Smooth muscle cell (in vitro differentiated cells): ENCODE measurements around the gene C9orf78. TPM values are rescaled to one million over a fixed set of nuclear protein-coding genes. Genes with fewer than 3 reads are reported as not detected.

Experiments
- DNase-seq: peaks from one replicate; lab custom pipeline; 2025; ENCODE audit not compliant: unreplicated experiment; lab: John Stamatoyannopoulos, UW
- H2AFZ ChIP-seq: fragments of 200-600 bp; sonication (generic); 2 replicates; pipeline ENCODE4 v1.6.0; 2016; ENCODE audit warnings: antibody characterized with exemption, low read depth, mild to moderate bottlenecking
- H3F3A ChIP-seq: fragments of 200-600 bp; sonication (generic); 2 replicates; pipeline ENCODE4 v1.6.0; 2017; ENCODE audit warnings: antibody characterized with exemption, low read depth
- H3K27ac ChIP-seq: fragments of 200-600 bp; sonication (generic); 2 replicates; pipeline ENCODE4 v1.5.1; 2016; ENCODE audit warnings: low read depth, mild to moderate bottlenecking
- H3K27me3 ChIP-seq: fragments of 200-600 bp; sonication (generic); 2 replicates; pipeline ENCODE4 v1.6.1; 2016; ENCODE audit warnings: low read depth, mild to moderate bottlenecking
- H3K36me3 ChIP-seq: fragments of 200-600 bp; sonication (generic); 2 replicates; pipeline ENCODE4 v1.5.1; 2016; ENCODE audit warnings: low read depth
- H3K4me1 ChIP-seq: fragments of 200-600 bp; sonication (generic); 2 replicates; pipeline ENCODE4 v1.5.1; 2016; ENCODE audit warnings: low read depth
- H3K4me2 ChIP-seq: fragments of 200-600 bp; sonication (generic); 2 replicates; pipeline ENCODE4 v1.6.0; 2016; ENCODE audit warnings: mild to moderate bottlenecking
- H3K4me3 ChIP-seq: fragments of 200-600 bp; sonication (generic); 2 replicates; pipeline ENCODE4 v1.5.1; 2016; ENCODE audit warnings: mild to moderate bottlenecking
- H3K79me2 ChIP-seq: fragments of 200-600 bp; sonication (generic); 2 replicates; pipeline ENCODE4 v1.6.0; 2016; ENCODE audit warnings: low read depth, mild to moderate bottlenecking
- H3K9ac ChIP-seq: fragments of 200-600 bp; sonication (generic); 2 replicates; pipeline ENCODE4 v1.6.0; 2016; ENCODE audit warnings: low read depth
- H3K9me3 ChIP-seq: fragments of 200-600 bp; sonication (generic); replicated peaks from 2 replicates; pipeline ENCODE4 v1.5.1; 2016; ENCODE audit warnings: low read depth
- H4K20me1 ChIP-seq: fragments of 200-600 bp; sonication (generic); 2 replicates; pipeline ENCODE4 v1.6.0; 2016; ENCODE audit warnings: low read depth
- WGBS: methylation state at CpG from one replicate; pipeline ENCODE4 v1.1.7; 2016; ENCODE audit warnings: low lambda C conversion rate; 5-methylcytosine and 5-hydroxymethylcytosine counted together
- polyA plus RNA-seq: library from polyadenylated mRNA; unstranded; fragments of >200 nt; fragmentation: Nextera tagmentation; extraction: Ambion mirVana; gene quantifications from 2 replicates; pipeline ENCODE4 v1.2.1, GENCODE V29; 2016
- total RNA-seq: library from RNA; depleted of rRNA; stranded (reverse); fragments of >200 nt; gene quantifications from 2 replicates; pipeline ENCODE4 v1.2.3, GENCODE V29; 2014
- TF ChIP-seq, protein P1 (sequence below): fragments of 200-600 bp; sonication (generic); IDR thresholded peaks from 2 replicates; pipeline ENCODE4 v1.5.1; 2017; ENCODE audit warnings: borderline replicate concordance, mild to moderate bottlenecking, antibody characterized with exemption; ENCODE audit not compliant: insufficient read depth, poor library complexity, severe bottlenecking

C9orf78 gene
- total and polyA plus RNA-seq, 2 experiments from 2014 or later, result 38.0 to 53.8 TPM

DNA sequence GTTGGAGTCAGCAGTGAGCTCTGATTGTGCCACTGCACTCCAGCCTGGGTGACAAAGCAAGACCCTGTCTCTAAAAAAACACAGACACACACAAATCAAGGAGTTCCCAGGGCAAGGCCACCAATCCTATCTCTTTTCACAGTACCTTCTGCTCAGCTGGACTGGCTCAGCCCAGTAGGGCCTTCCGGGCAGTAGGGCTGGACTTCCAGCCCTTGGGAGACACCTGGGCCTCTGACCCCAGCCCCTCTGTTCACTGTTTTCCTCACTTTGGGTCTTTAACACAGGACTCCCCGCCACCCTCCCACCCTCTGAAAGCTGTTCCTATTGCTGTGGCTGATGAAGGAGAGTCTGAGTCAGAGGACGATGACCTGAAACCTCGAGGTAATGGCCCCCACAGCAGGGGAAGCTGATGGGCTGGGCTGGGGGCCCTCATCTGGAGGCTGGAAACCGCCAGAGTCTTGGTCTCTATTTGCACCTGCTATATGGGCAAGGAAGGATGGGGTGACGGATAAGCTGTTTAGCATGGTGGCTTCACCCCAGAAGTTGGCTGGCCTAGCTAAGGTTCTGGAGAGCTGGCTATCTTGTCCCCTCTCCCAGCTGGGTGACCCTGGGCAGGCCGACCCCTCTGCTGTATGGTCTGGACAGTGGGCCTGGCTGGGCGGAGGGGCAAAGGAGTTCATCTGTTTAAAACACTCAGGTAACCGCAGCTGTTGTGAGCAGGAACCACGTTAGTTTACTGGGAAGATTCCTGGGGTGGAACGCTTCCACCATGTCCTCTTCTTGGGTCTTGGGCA, 25.8 kb upstream of the C9orf78 start:
- WGBS, result 78% methylated on average over 11 of the region's 11 CpGs
- Histone ChIP-seq H4K20me1 (no peaks in the 10 kb centered on the region), H2AFZ (no peak overlapping the region), H3K27me3 (no peaks in the 10 kb centered on the region), H3K9me3 (no peaks in the 10 kb centered on the region), H3K9ac (no peak overlapping the region), H3K36me3 (no peaks in the 10 kb centered on the region), H3K27ac (no peak overlapping the region), H3K4me1 (no peaks in the 10 kb centered on the region), H3K4me3 (no peak overlapping the region), H3F3A (no peaks in the 10 kb centered on the region), H3K4me2 (no peak overlapping the region), H3K79me2 (no peaks in the 10 kb centered on the region)
- TF ChIP-seq, protein P1, sequence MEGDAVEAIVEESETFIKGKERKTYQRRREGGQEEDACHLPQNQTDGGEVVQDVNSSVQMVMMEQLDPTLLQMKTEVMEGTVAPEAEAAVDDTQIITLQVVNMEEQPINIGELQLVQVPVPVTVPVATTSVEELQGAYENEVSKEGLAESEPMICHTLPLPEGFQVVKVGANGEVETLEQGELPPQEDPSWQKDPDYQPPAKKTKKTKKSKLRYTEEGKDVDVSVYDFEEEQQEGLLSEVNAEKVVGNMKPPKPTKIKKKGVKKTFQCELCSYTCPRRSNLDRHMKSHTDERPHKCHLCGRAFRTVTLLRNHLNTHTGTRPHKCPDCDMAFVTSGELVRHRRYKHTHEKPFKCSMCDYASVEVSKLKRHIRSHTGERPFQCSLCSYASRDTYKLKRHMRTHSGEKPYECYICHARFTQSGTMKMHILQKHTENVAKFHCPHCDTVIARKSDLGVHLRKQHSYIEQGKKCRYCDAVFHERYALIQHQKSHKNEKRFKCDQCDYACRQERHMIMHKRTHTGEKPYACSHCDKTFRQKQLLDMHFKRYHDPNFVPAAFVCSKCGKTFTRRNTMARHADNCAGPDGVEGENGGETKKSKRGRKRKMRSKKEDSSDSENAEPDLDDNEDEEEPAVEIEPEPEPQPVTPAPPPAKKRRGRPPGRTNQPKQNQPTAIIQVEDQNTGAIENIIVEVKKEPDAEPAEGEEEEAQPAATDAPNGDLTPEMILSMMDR, result no peak
- no peak for DNase-seq

DNA sequence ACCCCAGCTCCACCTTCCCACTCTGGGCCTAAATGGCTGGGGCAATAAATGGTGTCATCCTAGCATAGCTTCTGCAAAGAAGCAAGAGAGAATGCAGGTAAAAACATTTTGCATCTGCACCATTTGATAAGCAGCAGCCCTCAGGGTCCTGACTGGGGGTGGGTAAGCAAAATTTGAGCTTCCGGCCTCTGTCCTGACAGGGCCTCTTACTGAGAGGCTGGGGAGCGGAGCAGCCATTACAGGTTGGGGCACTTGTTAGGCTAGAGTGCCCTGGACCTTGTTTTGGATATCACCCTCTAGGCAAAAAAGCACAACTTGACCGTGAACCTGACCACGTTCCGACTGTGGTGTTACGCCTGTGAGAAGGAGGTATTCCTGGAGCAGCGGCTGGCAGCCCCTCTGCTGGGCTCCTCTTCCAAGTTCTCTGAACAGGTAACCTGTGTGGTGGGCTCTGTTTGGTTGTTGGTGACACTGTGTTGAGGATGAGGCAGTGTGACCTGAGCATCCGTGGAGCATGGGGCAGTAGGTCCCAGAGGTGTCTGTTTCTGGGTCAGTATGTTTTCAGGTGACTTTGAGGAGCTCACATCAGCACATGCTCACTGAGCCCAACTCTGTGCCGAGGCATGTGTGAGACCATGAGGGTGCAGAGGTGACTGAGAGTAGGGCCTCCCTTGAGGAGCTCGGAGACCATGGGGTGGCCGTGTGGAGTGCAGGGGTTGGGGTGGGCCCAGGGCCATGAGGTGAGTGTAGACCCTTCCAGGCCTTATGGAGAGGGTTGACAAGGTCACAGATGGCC, 23.3 kb upstream of the C9orf78 start:
- Histone ChIP-seq H3K4me1 (no peaks in the 10 kb centered on the region), H3F3A (no peaks in the 10 kb centered on the region), H2AFZ (no peak overlapping the region), H3K36me3 (no peaks in the 10 kb centered on the region), H3K27me3 (no peaks in the 10 kb centered on the region), H3K4me3 (no peak overlapping the region), H4K20me1 (no peaks in the 10 kb centered on the region), H3K4me2 (no peak overlapping the region), H3K79me2 (no peaks in the 10 kb centered on the region), H3K9ac (no peak overlapping the region), H3K9me3 (no peaks in the 10 kb centered on the region), H3K27ac (no peak overlapping the region)
- TF ChIP-seq, protein P1, result no peak
- WGBS, result 90% methylated on average over 11 of the region's 11 CpGs
- DNase-seq, result no peak

DNA sequence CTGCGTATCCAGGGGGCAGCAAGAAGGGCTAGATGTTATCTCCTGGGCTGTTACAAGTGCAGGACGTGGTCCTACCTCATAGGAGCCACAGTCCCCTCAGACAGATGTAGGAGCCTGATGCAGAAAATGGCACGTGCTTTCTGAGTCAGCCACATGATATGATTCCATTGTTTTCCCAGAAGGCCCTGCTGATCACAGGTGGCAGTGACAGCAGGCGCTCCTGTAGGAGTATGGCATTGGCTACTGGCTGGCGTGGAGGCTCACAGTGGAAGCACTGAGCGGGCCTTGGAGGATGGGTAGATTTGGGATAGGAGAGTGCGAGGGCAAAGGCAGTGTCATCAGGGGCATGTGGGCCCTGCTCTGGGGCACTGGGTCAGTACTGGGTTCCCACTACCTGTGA, 22.1 kb upstream of the C9orf78 start:
- H3K4me2 ChIP-seq, result no peak overlapping the region
- no peaks in the 10 kb centered on the region for H3K27me3 ChIP-seq
- no peaks in the 10 kb centered on the region for H3K9me3 ChIP-seq
- H3K36me3 ChIP-seq, result no peaks in the 10 kb centered on the region
- no peak overlapping the region for H3K9ac ChIP-seq
- H3K27ac ChIP-seq, result no peak overlapping the region
- no peak for DNase-seq
- no peaks in the 10 kb centered on the region for H3K79me2 ChIP-seq
- H4K20me1 ChIP-seq, result no peaks in the 10 kb centered on the region
- no peak overlapping the region for H2AFZ ChIP-seq
- H3K4me1 ChIP-seq, result no peaks in the 10 kb centered on the region
- TF ChIP-seq, protein P1, result no peak
- no peak overlapping the region for H3K4me3 ChIP-seq
- H3F3A ChIP-seq, result no peaks in the 10 kb centered on the region
- WGBS, result 93% methylated on average over 7 of the region's 7 CpGs
